ELR (cell line): ENCODE results near the gene HHAT.
"Not testable (repeated sequence)": the region's sequence is repeated elsewhere in the genome, so short reads cannot be mapped to it uniquely, and the experiment has no call there.

Experiments used
- DNase-seq: peaks from one replicate; pipeline ENCODE4 v3.0.0-alpha.2; 2015; ENCODE audit warnings: low read depth

Gene HHAT

DNA sequence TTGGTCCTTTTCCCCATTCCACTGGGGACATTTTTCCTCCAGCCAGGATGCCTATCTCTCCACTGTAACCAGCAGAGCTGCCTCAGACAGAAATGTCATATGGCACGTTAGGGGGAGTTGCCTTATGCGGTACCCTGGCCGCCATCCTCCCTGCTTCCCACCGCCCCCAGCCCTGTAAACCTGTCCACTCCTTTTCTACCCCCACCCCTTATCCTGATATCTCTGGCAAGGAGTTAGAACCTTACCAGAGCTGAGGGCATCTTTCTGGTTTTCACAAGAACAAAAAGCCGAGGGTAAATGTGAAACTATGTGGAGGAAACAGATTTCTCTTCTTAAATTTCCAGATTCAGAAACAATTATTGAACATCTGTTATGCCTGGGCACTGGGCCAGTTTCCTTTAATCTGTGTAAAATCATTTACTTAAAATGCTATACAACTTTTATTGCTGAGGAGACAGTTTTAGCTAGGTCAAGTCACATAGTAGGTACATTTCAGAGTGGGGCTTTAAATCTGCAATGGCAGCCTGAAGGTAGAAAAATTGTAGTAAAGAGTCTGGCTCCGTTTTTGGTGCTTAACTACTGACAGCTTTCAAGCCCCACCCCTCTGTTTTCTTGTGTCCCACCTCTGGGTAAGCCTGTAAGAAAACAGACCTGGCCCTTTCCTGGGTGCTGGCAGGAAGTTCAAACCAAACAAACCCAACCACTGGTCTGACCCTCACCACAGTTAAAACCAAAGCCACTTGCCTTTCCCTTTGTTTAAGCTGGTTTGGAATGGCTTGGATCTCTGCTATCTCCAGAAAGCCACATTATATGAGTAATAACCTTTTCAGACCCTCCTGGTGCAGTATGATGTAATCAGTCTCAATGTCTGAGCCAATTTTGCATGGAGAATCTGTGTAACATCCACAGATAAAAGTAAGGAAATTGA is 319.0 kb downstream of the HHAT start:
- DNase-seq = peak; percentile 27

DNA sequence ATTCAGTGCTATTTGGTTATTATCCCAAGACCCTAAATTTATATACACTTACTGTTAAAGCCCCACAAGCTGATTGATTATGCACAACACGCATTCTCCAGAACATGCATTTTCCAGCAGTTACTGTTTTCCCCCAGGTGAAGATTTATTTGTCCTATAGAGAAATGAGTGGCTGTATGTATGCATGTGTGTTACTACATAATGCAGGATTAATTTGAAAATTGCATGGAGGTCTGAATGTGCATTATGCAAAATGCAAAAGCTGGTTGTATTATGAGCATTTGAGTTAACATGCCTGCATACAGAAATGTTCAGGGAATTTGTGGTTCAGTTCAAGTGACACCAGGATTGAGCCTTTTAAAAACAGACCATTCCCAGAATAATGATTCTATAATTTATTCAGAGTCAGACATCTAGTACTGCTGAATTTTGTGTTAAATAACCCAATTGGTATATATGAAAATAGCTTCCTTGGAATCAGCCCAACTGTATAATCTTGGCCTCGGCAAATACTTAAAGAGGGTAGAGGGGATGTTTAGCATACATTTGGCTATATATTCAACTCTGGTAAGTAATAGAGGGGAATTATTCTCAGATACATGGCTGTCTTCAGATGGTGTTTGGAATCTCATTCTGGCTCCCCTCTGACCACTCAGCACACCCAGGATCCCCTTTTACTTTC is 320.0 kb downstream of the HHAT start:
- no peak for DNase-seq

DNA sequence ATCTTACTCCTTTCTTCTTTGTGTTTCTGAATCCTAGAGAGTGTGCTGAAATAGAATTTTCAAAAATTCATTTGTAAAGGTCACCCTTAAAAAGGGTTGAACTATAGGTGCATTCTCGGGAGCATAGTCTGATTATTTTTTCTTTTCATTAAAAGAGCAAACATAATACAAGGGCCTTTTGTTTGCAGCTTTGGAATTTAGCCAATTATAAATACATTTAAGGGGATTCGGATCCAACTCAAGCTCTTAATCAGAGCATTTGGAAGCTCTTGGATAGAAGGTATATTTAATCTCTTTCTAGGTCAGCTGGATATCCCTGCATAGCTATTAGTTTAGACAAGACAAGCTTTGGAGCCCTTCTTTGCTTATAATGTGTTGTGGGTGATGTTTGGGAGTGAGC is 321.7 kb downstream of the HHAT start:
- no peak for DNase-seq

DNA sequence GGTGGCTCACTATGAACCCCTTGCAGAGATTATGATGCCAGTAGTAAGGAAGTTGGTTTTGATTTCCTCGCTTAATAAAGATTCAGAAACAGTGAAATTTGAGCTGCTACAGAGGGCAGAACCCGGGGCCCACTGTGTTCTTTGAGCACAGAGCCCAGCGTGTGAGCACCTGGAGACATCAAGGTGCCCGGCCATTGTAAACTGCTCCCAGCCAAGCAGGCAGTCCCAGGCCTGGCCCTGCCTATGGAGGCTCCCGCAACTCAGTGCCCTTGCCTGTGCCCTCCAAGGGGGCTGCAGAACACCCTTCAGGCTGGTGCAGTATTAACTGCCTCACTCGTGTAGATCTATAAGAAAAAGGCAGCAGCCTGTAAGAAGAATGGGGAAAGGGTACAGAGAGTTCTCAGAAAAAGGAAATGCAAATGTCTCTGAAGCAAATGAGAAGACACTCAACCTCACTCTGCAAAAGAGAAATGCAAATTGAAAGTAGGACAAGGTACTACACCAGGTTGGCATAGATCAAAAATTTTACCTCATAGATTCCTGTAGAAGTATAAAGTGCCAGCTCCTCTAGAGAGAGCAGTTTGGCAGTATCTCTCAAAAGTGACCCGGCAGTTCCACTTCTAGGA is 323.7 kb downstream of the HHAT start:
- no peak for DNase-seq

DNA sequence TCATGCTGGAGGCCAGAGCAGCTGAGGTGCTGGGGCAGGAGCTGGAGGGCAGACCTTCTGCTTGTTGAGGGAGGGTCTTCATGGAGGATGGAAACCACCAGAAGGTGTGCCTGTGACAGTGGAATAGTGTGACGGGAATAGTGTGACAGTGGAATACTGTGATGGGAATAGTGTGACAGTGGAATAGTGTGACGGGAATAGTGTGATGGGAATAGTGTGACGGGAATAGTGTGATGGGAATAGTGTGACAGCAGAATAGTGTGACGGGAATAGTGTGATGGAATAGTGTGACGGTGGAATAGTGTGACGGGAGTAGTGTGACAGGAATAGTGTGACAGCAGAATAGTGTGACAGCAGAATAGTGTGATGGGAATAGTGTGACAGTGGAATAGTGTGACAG is 325.1 kb downstream of the HHAT start:
- no peak for DNase-seq

DNA sequence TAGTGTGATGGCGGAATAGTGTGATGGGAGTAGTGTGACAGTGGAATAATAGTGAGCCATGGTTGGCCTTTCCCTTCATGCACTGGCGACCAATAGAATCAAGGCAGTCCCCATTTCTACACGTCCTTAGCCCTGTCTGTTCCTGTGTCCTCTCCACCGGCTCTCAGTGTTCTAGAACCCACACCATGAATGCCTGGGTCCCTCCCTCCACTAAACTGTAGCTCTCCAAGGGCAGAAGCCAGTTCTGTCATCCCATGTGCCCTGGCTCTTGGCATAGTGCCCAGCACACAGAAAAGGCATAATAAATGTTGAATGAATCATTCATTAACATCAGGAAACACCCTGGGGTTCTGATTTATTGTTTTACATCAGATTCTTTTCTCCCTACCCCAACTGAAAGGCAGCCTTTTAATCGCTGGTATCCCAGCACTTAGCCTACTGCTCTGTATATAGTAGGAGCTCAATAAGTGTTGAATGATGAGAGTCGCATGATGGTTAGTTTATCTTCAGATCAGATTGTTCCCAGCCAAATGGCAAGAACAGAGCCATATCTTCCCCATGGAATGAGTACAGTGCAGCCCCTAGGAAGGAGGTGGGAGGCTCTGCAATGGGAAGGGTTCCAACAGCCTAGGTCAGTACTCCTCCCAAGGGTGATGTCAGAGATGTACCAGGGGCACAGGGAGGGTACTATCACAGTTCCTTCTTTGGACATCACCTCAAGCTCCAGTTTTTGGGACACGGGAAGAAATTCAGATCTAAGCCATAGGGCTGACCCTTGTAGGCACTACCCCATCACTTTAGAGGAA is 325.7 kb downstream of the HHAT start:
- peak; percentile 10 for DNase-seq

GRCh38 chr1:210655511-210655910 is 326.8 kb downstream of the HHAT start:
- peak; percentile 7 for DNase-seq

DNA sequence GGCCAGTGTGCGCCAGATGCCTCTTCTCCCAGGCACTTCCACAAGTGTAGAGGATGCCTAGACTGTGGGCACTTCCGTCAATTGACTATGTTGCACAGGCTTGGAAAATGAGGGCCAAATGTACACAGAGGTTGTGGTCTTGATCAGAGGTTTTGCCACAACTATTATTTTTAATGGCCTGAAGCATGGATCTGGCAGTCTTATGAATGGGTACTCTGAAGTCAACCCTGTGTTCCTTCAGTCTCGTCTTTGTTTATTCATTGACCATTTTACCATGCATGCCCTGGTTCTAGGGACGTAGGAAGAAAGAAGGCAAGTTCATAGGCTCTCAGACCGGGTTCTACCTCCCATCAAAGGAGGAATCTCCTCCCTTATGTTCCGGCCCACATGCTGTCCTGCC is 329.1 kb downstream of the HHAT start:
- DNase-seq = no peak

- not testable (repeated sequence) for DNase-seq
These were observed 332.8 kb downstream of the HHAT start for GRCh38 chr1:210661520-210661919.

DNA sequence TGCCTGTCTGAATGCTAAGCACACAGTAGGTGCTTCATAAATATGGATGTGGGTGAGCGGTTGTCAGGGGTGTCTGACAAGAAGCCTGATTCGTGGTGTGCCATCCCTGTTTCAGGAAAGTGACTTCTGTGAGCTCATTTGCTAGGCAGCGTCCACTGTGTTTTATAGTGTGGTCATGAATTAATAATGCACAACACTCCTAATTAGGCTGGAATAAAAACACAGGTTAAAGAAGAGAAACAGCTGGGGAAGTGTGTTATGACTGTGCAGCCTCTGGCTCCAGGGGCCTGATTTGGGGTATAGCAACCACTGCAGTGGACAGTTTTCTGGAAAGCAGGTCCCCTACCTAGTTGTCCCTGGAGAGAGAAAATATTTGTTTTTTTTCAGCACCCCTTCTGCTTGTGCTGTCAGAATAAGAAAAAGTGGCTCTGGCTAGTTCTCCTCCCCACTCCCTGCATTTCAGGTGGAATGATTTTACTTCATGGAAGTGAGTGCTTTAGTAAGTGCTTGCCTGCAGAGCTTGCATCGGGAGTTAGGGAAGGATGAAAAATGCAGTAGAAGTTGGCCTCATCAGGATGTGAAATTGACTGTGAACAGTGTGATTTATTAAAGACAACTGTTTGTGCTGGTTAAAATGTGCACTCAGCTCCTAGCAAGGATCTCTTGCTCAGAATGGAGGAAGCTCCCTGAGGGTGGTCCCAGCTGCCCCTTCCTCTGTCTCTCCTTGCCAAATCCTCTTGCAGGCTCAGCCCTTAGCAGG is 333.8 kb downstream of the HHAT start:
- DNase-seq = no peak

DNA sequence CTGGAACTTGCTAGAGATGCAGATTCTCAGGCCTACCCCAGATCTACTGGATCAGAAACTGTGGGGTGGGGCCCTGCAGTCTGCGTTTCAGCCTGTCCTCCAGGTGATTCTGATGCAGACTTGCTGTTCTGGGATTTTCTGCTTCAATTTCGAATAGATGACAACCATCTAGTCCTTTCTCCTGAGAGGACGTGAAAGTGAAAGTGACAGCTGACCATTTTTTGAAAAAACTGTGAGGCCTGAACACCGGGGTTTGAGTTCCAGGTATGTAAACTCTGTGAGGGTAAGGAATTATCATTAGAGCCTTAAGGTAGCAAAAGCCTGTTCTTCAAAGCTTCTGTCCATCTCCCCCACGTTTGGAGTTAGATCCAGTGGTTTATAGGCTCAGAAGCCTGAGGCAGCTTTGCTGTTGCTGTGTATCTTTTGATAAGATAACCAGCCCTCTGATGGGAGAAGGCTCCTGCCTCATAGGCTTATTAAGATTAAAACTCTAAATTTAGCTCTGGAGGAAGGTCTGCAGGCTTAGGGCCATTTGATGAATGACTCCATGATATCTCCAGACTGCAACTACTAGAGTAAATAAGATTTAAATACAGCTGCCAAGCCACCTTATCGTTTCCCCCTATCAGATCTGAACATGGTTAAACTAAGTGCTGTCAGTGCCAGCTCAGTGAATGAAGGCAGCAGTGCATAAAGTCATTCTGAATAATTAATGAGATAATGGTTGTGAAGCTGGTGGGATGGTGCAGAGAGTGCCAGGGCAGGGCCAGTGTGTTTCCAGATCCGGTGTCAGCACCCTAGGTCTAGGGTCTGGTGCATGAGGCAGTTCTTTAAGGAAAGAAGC is 335.2 kb downstream of the HHAT start:
- no peak for DNase-seq

DNA sequence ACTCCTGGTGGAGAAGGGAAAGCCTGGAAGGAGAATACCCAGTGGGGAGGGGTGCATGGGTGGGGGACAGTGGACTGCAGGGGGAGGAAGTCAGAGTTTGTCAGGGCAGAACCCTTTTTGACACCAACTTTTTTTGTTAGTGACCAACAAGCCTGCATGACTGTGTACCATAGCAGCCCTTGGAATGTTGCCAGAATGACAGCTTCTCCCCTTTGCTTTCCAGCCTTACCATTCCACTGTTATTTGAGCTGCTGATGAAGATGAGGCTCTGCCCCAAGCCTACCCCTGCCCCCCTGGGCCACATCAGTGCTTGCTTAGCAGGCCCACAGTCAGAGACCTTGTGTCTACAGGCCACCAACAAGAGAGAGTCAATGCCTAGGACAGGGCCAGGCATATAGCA is 341.2 kb downstream of the HHAT start:
- no peak for DNase-seq

GRCh38 chr1:210674151-210674550 is 345.4 kb downstream of the HHAT start:
- no peak for DNase-seq

GRCh38 chr1:210676539-210676938 is 347.8 kb downstream of the HHAT start:
- DNase-seq = no peak

DNA sequence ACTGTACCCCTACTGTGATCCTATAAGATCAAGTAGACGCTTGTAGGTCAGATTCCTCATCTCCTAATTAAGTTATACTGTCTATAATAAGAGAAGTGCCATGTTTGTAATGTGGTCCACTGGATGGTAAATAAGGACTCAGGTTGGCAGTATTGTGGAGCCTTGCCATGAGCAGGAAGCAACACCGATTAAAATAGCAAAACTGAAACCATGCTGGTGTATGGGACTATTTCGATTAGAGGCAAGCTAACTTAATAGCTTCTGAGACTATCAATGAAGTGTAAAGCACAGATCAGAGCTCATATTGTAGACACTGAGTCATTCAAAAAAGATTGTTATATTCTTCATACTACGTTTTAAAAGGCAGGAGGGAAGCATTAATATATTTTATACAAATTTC is 348.8 kb downstream of the HHAT start:
- DNase-seq = no peak

DNA sequence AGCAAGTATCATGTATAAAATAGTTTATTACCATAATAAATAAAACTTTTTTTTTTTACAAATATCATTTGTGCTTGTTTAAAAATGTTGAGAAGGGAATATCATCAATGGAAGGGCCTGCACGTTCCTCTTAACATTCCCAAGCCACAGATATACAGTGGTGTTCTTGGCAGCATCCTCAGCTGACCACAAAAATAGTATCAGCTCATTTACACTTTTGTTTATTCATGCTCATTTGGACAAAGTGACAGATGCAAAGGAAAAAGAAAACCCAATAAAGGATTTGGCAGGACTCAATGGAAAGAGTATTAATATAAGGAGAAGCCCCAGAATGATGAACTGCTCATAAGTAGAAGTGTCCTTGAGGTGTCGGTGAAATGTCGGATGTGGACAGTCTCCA is 349.6 kb downstream of the HHAT start:
- no peak for DNase-seq

- peak; percentile 8 for DNase-seq
These were observed 352.5 kb downstream of the HHAT start for GRCh38 chr1:210681158-210681557.

DNA sequence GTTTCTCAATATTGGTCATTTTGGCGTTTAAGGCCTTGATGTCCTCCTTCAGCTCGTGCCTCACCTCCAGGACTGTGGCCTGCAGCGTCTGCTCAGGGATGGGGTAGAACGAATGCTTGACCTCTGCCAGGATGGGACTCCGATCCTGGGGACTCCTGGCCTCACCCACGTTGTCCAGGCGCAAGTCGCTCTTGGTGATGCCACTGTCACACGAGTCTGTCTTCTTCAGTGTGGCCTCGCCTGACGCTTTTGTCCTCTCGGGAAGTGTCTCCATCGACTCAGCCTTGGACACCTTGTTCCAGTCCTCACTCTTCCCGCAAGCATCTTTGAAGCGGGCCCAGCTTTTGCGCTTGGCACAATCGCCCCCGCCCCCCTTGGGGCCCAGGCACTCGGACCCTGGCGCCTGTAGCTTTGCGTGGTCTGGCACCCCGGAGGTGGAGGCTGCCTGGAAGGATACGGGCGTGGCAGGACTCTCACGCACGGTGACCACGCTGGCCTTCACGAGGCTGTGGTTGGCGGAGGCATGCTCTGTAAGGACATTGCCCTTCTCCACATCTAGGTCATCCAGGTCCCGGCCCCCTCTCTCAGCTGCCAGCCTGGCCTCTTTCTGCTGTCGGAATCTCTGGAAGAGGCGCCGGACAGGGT is 354.8 kb downstream of the HHAT start:
- no peak for DNase-seq

DNA sequence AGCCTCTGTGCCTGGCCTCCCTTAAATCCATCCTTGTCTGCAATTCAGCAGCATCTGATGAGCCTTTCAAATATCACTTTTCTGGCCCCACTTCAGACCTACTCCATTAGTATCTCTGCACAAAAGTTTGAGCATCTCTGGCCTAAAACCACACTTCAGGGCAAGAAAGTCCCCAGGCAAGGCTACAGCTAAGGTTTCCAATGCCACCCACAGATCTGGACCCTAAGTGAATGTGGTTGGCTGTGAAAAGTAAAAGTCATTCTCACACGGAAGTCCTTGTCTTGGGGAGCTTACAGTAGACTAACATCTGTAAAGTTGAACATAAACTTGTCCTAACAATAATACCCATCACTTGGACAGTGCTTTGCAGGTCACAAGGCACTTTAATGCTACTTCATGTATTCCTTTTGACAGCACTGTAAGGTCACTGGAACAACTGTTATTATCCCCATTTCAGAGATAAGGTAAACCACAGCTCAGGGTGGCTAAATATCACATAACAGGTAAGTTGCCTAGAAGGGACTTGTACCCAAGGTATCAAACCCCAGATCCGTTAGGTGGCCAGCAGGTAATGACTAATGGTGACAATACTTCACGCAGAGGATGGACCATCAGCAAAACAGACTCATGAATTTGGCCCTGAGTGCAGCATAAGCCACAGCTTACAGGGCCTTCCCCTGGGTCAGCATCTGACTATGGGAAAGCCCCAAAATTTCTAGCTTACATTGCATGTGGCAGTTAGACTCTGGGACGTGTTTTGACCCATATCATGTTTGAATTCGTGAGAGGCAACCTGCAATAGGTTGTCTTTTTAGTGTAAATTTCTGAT is 356.0 kb downstream of the HHAT start:
- no peak for DNase-seq
